Effector memory CD4-positive, alpha-beta T cell (primary cell): ENCODE data around the gene RELL2.

Experiments used
- DNase-seq, 3 donors: peaks; one replicate each; pipeline ENCODE4 v3.0.0-alpha.2; 2020
- H3K27ac ChIP-seq: 2 replicates; pipeline ENCODE4 v1.7.0; 2013; ENCODE audit warnings: mild to moderate bottlenecking, low read length, moderate library complexity; ENCODE audit not compliant: insufficient read depth, poor library complexity, severe bottlenecking
- H3K27me3 ChIP-seq: replicated peaks from 2 replicates; pipeline ENCODE4 v1.7.0; 2013; ENCODE audit warnings: mild to moderate bottlenecking, low read length; ENCODE audit not compliant: insufficient read depth, control insufficient read depth, poor library complexity, severe bottlenecking
- H3K36me3 ChIP-seq: 2 replicates; pipeline ENCODE4 v1.7.0; 2013; ENCODE audit warnings: mild to moderate bottlenecking, low read length, moderate library complexity; ENCODE audit not compliant: control insufficient read depth, insufficient read depth
- H3K4me1 ChIP-seq: 2 replicates; pipeline ENCODE4 v1.7.0; 2013; ENCODE audit warnings: low read length, mild to moderate bottlenecking; ENCODE audit not compliant: control insufficient read depth, insufficient read depth, poor library complexity, severe bottlenecking
- H3K4me3 ChIP-seq: 2 replicates; pipeline ENCODE4 v1.7.0; 2013; ENCODE audit warnings: low read length, low read depth, mild to moderate bottlenecking; ENCODE audit not compliant: insufficient read depth, poor library complexity, severe bottlenecking
- H3K9me3 ChIP-seq: 2 replicates; pipeline ENCODE4 v1.7.0; 2013; ENCODE audit warnings: mild to moderate bottlenecking, low read length, moderate library complexity; ENCODE audit not compliant: control insufficient read depth

The RELL2 gene

DNA sequence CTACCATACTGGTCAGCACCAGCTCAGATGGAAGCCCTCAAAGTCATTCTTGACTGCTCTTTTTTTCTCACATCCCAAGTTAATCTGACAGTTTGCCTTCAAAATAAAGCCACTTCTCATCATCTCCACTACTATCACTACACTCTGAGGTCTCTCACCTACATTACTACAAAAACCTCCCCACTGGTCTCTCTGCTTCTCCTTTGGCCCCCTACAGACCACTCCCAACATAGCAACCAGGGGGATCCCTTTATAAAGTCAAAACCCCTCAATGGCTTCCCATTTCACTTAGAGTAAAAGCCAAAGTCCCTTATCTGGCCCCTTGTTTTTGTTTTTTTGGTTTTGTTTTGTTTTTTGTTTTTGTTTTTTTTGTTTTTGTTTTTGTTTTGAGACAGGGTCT, 40.6 kb downstream of the RELL2 start:
- no peak overlapping the region for H3K4me3 ChIP-seq
- no peaks in the 10 kb centered on the region for H3K36me3 ChIP-seq
- peaks cover 10% of the 10 kb centered on the region for H3K4me1 ChIP-seq
- no peaks in the 10 kb centered on the region for H3K9me3 ChIP-seq
- no peak for DNase-seq
- H3K27me3 ChIP-seq: no peaks in the 10 kb centered on the region
- no peak overlapping the region for H3K27ac ChIP-seq

DNA sequence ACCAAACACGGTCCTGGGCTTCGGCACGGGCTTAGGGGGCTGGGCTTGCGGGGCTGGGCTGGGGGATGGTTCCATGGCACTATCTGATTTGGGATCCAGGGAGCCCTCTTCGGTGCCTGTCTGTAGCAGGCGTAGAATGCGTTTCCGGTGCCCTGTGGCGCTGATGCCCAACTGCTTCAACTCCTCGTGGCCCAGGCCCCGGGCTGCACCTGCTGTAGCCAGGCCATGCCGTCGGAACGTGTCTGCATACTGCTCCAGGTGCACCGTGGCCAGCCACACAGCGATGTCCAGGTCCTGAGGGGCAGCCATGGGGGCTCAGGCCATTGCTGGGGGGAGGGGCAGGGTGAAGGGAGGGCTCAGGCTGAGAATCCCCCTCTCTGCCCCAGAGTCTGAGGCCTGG, 43.4 kb downstream of the RELL2 start:
- Histone ChIP-seq H3K36me3 (no peaks in the 10 kb centered on the region), H3K4me1 (peaks cover 25% of the 10 kb centered on the region), H3K27ac (no peak overlapping the region), H3K4me3 (no peak overlapping the region), H3K27me3 (no peaks in the 10 kb centered on the region), H3K9me3 (no peaks in the 10 kb centered on the region)
- no peak for DNase-seq

DNA sequence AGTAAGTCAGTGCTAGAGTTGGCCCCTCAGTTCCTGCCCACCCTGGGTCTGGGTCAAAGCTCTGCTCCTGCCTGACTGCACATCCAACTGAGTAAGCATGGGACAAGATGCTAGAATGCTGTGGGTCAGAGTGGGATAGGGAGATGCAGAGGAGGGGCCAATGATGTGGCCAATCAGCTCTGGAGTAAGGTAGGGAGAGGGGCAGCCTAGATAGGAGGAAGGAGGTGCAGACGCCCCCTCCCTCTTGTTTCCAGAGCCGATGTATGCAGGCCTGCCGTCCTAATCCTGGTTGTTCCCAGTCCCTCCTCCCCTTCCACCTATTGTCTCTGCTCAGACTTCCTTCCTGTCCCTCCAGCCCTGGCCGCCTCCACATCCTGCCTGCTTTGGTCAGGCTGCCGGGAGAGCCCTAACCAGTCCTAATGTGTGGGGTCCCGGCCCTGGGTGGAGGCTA, 44.0 kb downstream of the RELL2 start:
- no peak overlapping the region for H3K27ac ChIP-seq
- no peak overlapping the region for H3K4me3 ChIP-seq
- H3K9me3 ChIP-seq: no peaks in the 10 kb centered on the region
- no peaks in the 10 kb centered on the region for H3K36me3 ChIP-seq
- no peaks in the 10 kb centered on the region for H3K27me3 ChIP-seq
- peaks cover 25% of the 10 kb centered on the region for H3K4me1 ChIP-seq
- no peak for DNase-seq

DNA sequence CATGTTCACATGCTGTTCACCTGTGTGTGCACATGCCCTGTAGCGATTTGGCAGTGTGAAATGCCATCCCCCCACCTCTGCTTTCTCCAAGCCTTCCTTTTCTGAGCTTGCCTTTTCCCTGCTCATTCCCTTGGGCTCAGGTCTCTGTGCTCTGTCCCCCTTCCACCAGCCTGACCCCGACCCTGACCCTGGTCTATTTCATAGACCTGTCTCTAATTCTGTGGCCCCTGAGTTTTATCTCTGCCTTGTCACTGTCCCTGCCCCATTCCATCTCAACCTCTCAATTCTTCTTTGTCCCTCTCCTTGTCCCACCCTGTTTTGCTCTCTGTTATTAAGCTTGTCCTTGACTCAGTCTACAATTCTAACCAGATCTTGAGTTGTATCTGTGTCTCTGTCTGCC, 44.5 kb downstream of the RELL2 start:
- no peak for DNase-seq
- Histone ChIP-seq H3K36me3 (no peaks in the 10 kb centered on the region), H3K27me3 (no peaks in the 10 kb centered on the region), H3K4me1 (peaks cover 25% of the 10 kb centered on the region), H3K4me3 (peak overlapping the region; percentile 53), H3K9me3 (no peaks in the 10 kb centered on the region), H3K27ac (no peak overlapping the region)

DNA sequence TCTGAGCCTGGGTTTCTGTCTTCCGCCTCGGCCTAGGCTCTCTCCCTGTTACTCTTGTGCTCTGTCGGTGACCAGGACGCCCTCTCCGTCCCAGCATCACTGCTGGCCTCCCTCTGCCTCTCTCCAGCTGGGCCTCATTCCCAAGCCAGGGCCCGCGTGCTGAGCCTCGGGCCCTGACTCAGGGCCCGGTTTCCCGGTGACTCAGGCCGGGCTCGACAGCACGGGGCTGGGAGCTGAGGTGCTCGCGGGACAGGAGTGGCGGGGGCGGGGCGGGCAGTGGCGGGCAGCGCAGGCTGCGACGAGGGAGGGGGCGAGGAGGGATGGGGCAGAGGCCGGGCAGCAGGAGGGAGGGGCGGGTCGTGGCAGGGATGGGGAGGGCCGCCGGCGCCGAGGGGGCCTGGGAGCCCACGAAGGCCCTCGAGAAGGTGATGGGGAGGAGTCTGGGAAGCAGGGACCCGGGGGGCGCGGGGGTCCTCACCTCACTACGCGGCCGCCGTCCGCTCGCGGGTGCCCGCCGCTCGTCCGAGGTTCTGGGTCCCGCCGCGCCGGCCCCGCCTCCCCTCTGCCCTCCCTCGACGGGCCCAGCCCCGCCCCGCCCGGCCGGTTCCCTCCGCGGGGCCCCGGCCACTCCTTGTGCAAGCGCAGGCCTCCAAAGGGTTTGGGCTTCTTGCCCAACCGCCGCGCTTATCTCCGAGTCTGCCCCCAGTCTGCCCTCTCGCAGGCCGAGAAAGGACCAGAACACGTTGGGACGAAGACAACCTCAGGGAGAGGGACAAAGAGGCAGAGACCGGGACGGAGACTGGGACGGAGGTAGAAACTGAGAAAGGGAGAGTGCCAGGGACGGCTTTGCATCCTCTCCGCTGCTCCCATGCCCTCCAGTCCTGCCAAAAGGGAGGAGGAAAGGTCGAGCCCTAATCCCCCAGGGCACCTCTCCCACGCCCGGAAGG, 45.2 kb downstream of the RELL2 start, which contains the start of gene ARAP3:
TSS of gene ARAP3 (minus strand) at position 536 of the 947 bp plus-strand sequence. CDS start 1,744 bp downstream, outside the sequence.
- H3K27ac ChIP-seq: peak within 1 kb of the TSS; percentile 24
- H3K9me3 ChIP-seq: no peaks in the 10 kb centered on the region
- no peaks in the 10 kb centered on the region for H3K27me3 ChIP-seq
- DNase-seq: peak; percentile 19 to 32 (median 19)
- no peaks in the 10 kb centered on the region for H3K36me3 ChIP-seq
- peaks cover 25% of the 10 kb centered on the region for H3K4me1 ChIP-seq
- peak within 1 kb of the TSS; percentile 53 for H3K4me3 ChIP-seq

DNA sequence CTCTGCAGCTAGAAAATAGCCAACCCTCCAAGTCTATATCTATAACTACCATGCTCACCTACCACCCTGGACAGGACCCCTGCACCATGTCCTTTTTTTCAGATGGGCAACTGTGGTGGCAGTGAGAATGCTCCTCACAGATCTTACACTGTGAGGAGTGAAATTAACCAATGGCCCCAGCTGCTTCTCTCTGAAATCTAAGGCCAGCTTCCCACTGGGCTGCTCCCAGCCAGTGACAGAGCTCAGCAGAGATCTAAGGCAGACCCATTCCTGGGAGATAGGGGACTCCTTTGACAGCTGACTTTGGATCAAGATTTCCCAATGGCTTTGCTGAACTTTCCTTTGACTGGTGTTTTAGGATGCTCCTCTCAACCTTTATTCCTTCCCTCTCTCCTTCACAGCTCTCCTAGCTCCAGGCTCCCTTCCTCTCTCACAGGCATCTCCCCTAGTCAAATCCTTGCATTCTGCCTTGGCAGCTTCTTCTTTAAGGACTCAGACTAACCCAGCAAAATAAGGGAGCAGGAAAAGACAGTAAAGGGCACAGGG, 46.9 kb downstream of the RELL2 start:
- H3K27me3 ChIP-seq: no peaks in the 10 kb centered on the region
- no peaks in the 10 kb centered on the region for H3K9me3 ChIP-seq
- H3K4me3 ChIP-seq: no peak overlapping the region
- H3K27ac ChIP-seq: no peak overlapping the region
- H3K36me3 ChIP-seq: no peaks in the 10 kb centered on the region
- peaks cover 25% of the 10 kb centered on the region for H3K4me1 ChIP-seq
- DNase-seq: no peak

DNA sequence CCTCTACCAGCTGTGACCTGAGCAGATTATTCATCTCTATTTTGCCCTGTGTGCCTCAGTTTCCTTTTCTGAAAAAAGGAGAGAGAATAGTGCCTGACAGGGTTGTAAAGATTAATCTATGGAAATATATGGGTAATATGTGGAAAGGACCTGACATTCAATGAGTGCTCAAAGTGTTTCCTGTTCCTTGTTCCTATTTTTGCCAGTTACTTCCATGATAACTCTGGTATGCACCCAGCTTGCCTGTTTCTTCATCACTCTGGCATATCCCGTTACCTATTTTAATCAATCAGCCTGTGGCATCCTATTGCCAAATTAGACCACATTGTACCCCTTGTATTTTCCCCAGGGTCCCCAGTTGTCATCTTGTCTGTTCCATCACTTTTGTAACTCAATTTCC, 48.8 kb downstream of the RELL2 start:
- no peaks in the 10 kb centered on the region for H3K36me3 ChIP-seq
- no peak overlapping the region for H3K4me3 ChIP-seq
- peaks cover 25% of the 10 kb centered on the region for H3K4me1 ChIP-seq
- no peak overlapping the region for H3K27ac ChIP-seq
- no peaks in the 10 kb centered on the region for H3K9me3 ChIP-seq
- no peaks in the 10 kb centered on the region for H3K27me3 ChIP-seq
- DNase-seq: no peak

DNA sequence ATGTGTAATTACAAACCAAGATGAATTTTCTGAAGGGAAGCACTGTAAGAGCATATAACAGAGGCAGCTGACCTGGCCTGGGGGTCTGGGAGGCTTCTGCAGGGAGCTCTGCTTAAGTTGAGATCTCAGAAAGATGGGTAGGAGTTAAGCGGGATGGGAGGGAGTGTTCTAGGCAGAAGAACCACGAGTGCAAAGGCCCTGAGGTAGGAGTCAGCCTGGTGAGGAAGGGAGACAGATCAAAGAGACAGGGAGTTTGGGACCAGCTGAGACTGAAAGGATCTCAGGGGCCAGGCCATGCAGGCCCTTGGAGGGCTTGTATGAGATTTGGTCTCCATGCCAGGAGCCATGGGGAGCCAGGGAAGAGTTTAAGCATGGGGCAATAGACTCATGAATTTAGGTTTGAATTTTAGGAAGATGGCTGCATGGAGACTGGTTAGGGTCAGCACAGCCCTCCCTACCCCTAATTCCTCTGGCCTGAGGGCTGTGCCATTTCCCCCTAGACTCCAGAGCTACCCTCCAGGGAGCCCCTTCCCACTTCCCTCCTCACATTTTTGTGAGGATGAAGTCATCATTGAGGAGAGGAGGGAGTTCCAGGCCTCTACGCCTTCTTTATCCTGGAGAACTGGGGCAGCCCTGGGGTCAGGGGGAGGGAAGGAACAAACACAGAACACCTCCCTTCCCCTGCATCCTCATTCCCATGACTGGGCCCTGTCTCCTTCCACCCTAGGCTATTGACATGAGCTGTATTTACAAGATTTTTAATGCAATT, 50.0 kb downstream of the RELL2 start:
- Histone ChIP-seq H3K27ac (no peak overlapping the region), H3K36me3 (no peaks in the 10 kb centered on the region), H3K27me3 (no peaks in the 10 kb centered on the region), H3K9me3 (no peaks in the 10 kb centered on the region), H3K4me1 (peaks cover 18% of the 10 kb centered on the region), H3K4me3 (no peak overlapping the region)
- no peak for DNase-seq
